T-cell (primary cell): ENCODE data around the gene ZBTB25. TPM values are rescaled to one million over a fixed set of nuclear protein-coding genes. Genes with fewer than 3 reads are reported as not detected.

Experiments used
- ATAC-seq, 4 experiments: fragments of 200-7000 bp in 3 of 4; fragments of 150-1000 bp in 1 of 4; cut with Tn5 transposase; replicated peaks in 1 of 4; 1 replicate in 3 of 4; 2 replicates in 1 of 4; pipeline ENCODE4 v1.10.0; 2021; ENCODE audit warnings: moderate library complexity in 3 of 4, mild to moderate bottlenecking in 2 of 4, moderate number of reproducible peaks in 1 of 4
- CTCF ChIA-PET, 2 donors: fragments of 300-600 bp; sonication (Branson Sonifier 250); formaldehyde crosslinking; loops; one replicate each; lab custom pipeline; 2022; ENCODE audit warnings: antibody characterized with exemption in 2 of 2; lab: Charles Lee
- POLR2A ChIA-PET, 2 donors: fragments of 300-600 bp; sonication (Branson Sonifier 250); formaldehyde crosslinking; loops; one replicate each; lab custom pipeline; 2022; ENCODE audit warnings: antibody characterized with exemption in 2 of 2; lab: Charles Lee
- DNase-seq, 35 experiments: peaks; one replicate each; pipeline versions ENCODE4 v3.0.0 to v3.0.0-alpha.2; 2013 to 2023
- H3K27ac ChIP-seq: one replicate; pipeline ENCODE4 v1.5.1; 2013; ENCODE audit warnings: low read length
- H3K27me3 ChIP-seq, 2 experiments: replicated peaks in 1 of 2; 1 replicate in 1 of 2; 2 replicates in 1 of 2; pipeline versions ENCODE4 v1.6.1 to v1.7.0; 2013; ENCODE audit warnings: low read length in 1 of 2, mixed read lengths in 1 of 2; ENCODE audit not compliant: control insufficient read depth in 2 of 2, insufficient read depth in 2 of 2; ENCODE audit errors: extremely low read depth in 1 of 2
- H3K36me3 ChIP-seq, 2 donors: 1 replicate in 1 of 2; 2 replicates in 1 of 2; pipeline versions ENCODE4 v1.6.1 to v1.7.0; 2013; ENCODE audit warnings: low read length in 1 of 2; ENCODE audit not compliant: control insufficient read depth in 2 of 2, insufficient read depth in 1 of 2; ENCODE audit errors: extremely low read depth in 1 of 2
- H3K4me1 ChIP-seq, 2 experiments: 1 replicate in 1 of 2; 2 replicates in 1 of 2; pipeline versions ENCODE4 v1.6.1 to v1.7.0; 2013; ENCODE audit warnings: low read length in 2 of 2, mixed read lengths in 1 of 2; ENCODE audit not compliant: insufficient read depth in 2 of 2, control insufficient read depth in 1 of 2; ENCODE audit errors: extremely low read depth in 1 of 2
- H3K4me3 ChIP-seq, 2 donors: 1 replicate in 1 of 2; 2 replicates in 1 of 2; pipeline versions ENCODE4 v1.5.1 to v1.7.0; 2013; ENCODE audit warnings: mild to moderate bottlenecking in 2 of 2, low read length in 1 of 2, moderate library complexity in 1 of 2; ENCODE audit not compliant: control insufficient read depth in 1 of 2; ENCODE audit errors: extremely low read depth in 1 of 2
- H3K9me3 ChIP-seq: 2 replicates; pipeline ENCODE4 v1.7.0; 2013
- H3K27ac Mint-ChIP-seq, 2 donors: one replicate each; pipeline ENCODE4 v1.8.0; 2020 to 2021; ENCODE audit warnings: mild to moderate bottlenecking in 2 of 2, mixed read lengths in 2 of 2
- H3K27me3 Mint-ChIP-seq, 2 donors: one replicate each; pipeline ENCODE4 v1.8.0; 2021 to 2022; ENCODE audit warnings: mixed read lengths in 2 of 2
- H3K36me3 Mint-ChIP-seq: one replicate; pipeline ENCODE4 v1.8.0; 2021; ENCODE audit warnings: mixed read lengths
- H3K4me1 Mint-ChIP-seq, 3 donors: one replicate each; pipeline ENCODE4 v1.8.0; 2020 to 2022; ENCODE audit warnings: mixed read lengths in 3 of 3, mild to moderate bottlenecking in 1 of 3
- H3K4me3 Mint-ChIP-seq, 3 donors: one replicate each; pipeline ENCODE4 v1.8.0; 2020 to 2022; ENCODE audit warnings: mild to moderate bottlenecking in 3 of 3, mixed read lengths in 3 of 3, moderate library complexity in 3 of 3
- H3K9me3 Mint-ChIP-seq, 3 donors: one replicate each; pipeline ENCODE4 v1.8.0; 2020 to 2022; ENCODE audit warnings: mixed read lengths in 3 of 3
- WGBS: methylation state at CpG from one replicate; pipeline ENCODE4 v1.1.5; 2013; ENCODE audit warnings: missing lambda C conversion rate; ENCODE audit not compliant: insufficient coverage; 5-methylcytosine and 5-hydroxymethylcytosine counted together
- total RNA-seq, 35 experiments: library from RNA in 6 of 35; stranded (reverse) in 6 of 35; fragments of 120-200 nt in 1 of 35; gene quantifications; one replicate each; pipeline versions ENCODE4 v1.2.1 to v1.2.4 and lab custom pipeline; 2013 to 2026

Gene ZBTB25
- total RNA-seq, 5 donors from 2014 or later (not counting 1 experiment from before 2014, with no cell fraction given) = 48.0 to 71.9 (median 51.2) TPM

GRCh38 chr14:64444984-64445845, 58.4 kb downstream of the ZBTB25 start:
- no peaks in the 10 kb centered on the region for H3K9me3 Mint-ChIP-seq
- peak overlapping the region; percentile 55 for H3K27ac ChIP-seq
- peaks cover 5 to 31% of the 10 kb centered on the region in 2 donors for H3K36me3 ChIP-seq
- H3K4me1 Mint-ChIP-seq = peaks cover 26 to 40% (median 36%) of the 10 kb centered on the region in 3 donors
- ChIA-PET POLR2A (interaction anchor here (0.5 to 1.0 kb wide), 2 partner anchors 14 to 86 kb away, joined by 3 to 6 read pairs; no protein-coding TSS in a partner anchor), CTCF (interaction anchor here in 1 of 2 donors (0.5 to 1.5 kb wide), 7 partner anchors 16 to 982 kb away, joined by 3 to 11 read pairs (median 3); no protein-coding TSS in a partner anchor)
- H3K4me3 Mint-ChIP-seq = peak overlapping the region in 1 of 3 donors; percentile 20
- no peaks in the 10 kb centered on the region for H3K27me3 ChIP-seq
- H3K36me3 Mint-ChIP-seq = peaks cover 30% of the 10 kb centered on the region
- H3K4me1 ChIP-seq = peaks cover 8 to 32% of the 10 kb centered on the region in 2 experiments
- no peaks in the 10 kb centered on the region for H3K27me3 Mint-ChIP-seq
- no peaks in the 10 kb centered on the region for H3K9me3 ChIP-seq
- WGBS = no CpG with 5 or more reads among the region's 7 CpGs
- ATAC-seq (peak; percentile 60 to 86 (median 78)), DNase-seq (peak in 19 of 35 experiments; percentile 2 to 71 (median 12))
- H3K27ac Mint-ChIP-seq = peak overlapping the region; percentile 79 to 83
- H3K4me3 ChIP-seq = no peak overlapping the region

DNA sequence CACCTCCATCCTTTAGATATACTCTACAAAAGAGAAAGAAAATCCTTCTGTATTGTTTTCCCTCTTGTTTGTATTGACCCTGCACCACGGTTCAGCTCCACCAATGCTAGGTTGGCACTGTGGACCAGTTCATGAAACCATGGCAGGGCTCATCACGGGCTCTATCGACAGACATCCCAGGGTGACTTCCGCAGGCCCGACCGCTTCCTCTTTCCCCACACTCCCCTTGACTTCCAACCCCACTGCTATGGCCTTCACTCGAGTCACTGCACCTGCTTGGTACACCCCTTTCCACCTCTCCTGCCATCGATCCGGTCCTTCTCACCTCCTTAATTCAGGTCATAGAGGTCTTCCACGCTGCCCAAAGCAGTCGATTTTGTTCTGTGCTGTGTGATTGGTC, 59.5 kb downstream of the ZBTB25 start:
- Mint-ChIP-seq H3K27ac (peak overlapping the region in 1 of 2 donors; percentile 1), H3K27me3 (no peaks in the 10 kb centered on the region), H3K4me1 (peaks cover 26 to 38% (median 37%) of the 10 kb centered on the region in 3 donors), H3K9me3 (no peaks in the 10 kb centered on the region), H3K36me3 (peaks cover 32% of the 10 kb centered on the region), H3K4me3 (no peak overlapping the region)
- H3K4me1 ChIP-seq = peaks cover 8 to 29% of the 10 kb centered on the region in 2 experiments
- no peak for ATAC-seq
- peak overlapping the region; percentile 55 for H3K27ac ChIP-seq
- H3K9me3 ChIP-seq = no peaks in the 10 kb centered on the region
- ChIA-PET POLR2A (no interaction called here), CTCF (interaction anchor here in 1 of 2 donors (0.6 kb wide), 1 partner anchor 84 kb away, joined by 3 read pairs; no protein-coding TSS in a partner anchor)
- H3K27me3 ChIP-seq = no peaks in the 10 kb centered on the region
- no peak for DNase-seq
- WGBS = 90% methylated on average over 7 of the region's 11 CpGs
- H3K4me3 ChIP-seq = no peak overlapping the region
- H3K36me3 ChIP-seq = peaks cover 6 to 30% of the 10 kb centered on the region in 2 donors

- no peak for ATAC-seq
- 92% methylated on average over 16 of the region's 17 CpGs for WGBS
- Histone ChIP-seq H3K4me1 (peaks cover 8 to 27% of the 10 kb centered on the region in 2 experiments), H3K9me3 (no peaks in the 10 kb centered on the region), H3K27me3 (no peaks in the 10 kb centered on the region), H3K4me3 (no peak overlapping the region), H3K36me3 (peaks cover 7 to 31% of the 10 kb centered on the region in 2 donors), H3K27ac (no peak overlapping the region)
- no peaks in the 10 kb centered on the region for H3K27me3 Mint-ChIP-seq
- peaks cover 38% of the 10 kb centered on the region for H3K36me3 Mint-ChIP-seq
- H3K4me1 Mint-ChIP-seq = peaks cover 26 to 42% (median 37%) of the 10 kb centered on the region in 3 donors
- H3K9me3 Mint-ChIP-seq = no peaks in the 10 kb centered on the region
- no peak for DNase-seq
- ChIA-PET POLR2A (no interaction called here), CTCF (interaction anchor here in 1 of 2 donors (1.2 kb wide), 1 partner anchor 12 kb away, joined by 5 read pairs; no protein-coding TSS in a partner anchor)
- H3K4me3 Mint-ChIP-seq = no peak overlapping the region
- no peak overlapping the region for H3K27ac Mint-ChIP-seq
Measured at GRCh38 chr14:64442300-64442988, 61.2 kb downstream of the ZBTB25 start.

GRCh38 chr14:64440494-64440893, 63.1 kb downstream of the ZBTB25 start:
- peaks cover 47% of the 10 kb centered on the region for H3K36me3 Mint-ChIP-seq
- no peaks in the 10 kb centered on the region for H3K9me3 Mint-ChIP-seq
- 100% methylated on average over 2 of the region's 3 CpGs for WGBS
- ATAC-seq = no peak
- H3K27me3 Mint-ChIP-seq = no peaks in the 10 kb centered on the region
- H3K4me1 Mint-ChIP-seq = peaks cover 22 to 36% (median 31%) of the 10 kb centered on the region in 3 donors
- ChIA-PET CTCF (interaction anchor here in 1 of 2 donors (1.0 kb wide), 1 partner anchor 10 kb away, joined by 3 read pairs; no protein-coding TSS in a partner anchor), POLR2A (interaction anchor here in 1 of 2 donors (0.7 kb wide), 1 partner anchor 814 kb away, joined by 4 read pairs; no protein-coding TSS in a partner anchor)
- no peaks in the 10 kb centered on the region for H3K9me3 ChIP-seq
- no peak overlapping the region for H3K27ac ChIP-seq
- H3K27ac Mint-ChIP-seq = no peak overlapping the region
- peaks cover 7 to 42% of the 10 kb centered on the region in 2 donors for H3K36me3 ChIP-seq
- H3K4me1 ChIP-seq = peaks cover 8 to 16% of the 10 kb centered on the region in 2 experiments
- DNase-seq = no peak
- no peak overlapping the region for H3K4me3 ChIP-seq
- no peak overlapping the region for H3K4me3 Mint-ChIP-seq
- H3K27me3 ChIP-seq = no peaks in the 10 kb centered on the region

GRCh38 chr14:64439141-64439540, 64.5 kb downstream of the ZBTB25 start:
- no peaks in the 10 kb centered on the region for H3K9me3 Mint-ChIP-seq
- POLR2A ChIA-PET = no interaction called here
- Histone ChIP-seq H3K27me3 (no peaks in the 10 kb centered on the region), H3K36me3 (peaks cover 4 to 46% of the 10 kb centered on the region in 2 donors), H3K4me3 (no peak overlapping the region), H3K4me1 (peaks cover 0 to 2% of the 10 kb centered on the region in 2 experiments), H3K9me3 (no peaks in the 10 kb centered on the region), H3K27ac (no peak overlapping the region)
- no peaks in the 10 kb centered on the region for H3K27me3 Mint-ChIP-seq
- CTCF ChIA-PET = no interaction called here
- peaks cover 57% of the 10 kb centered on the region for H3K36me3 Mint-ChIP-seq
- no peak overlapping the region for H3K4me3 Mint-ChIP-seq
- peak overlapping the region in 1 of 2 donors; percentile 28 for H3K27ac Mint-ChIP-seq
- no peak for DNase-seq
- H3K4me1 Mint-ChIP-seq = peaks cover 8 to 22% (median 18%) of the 10 kb centered on the region in 3 donors
- 100% methylated on average over 1 of the region's 6 CpGs for WGBS
- ATAC-seq = no peak
